ENCODE data around the gene GRK5. TPM values are rescaled to one million over a fixed set of nuclear protein-coding genes. Genes with fewer than 3 reads are reported as not detected.
"Not testable (repeated sequence)": the region's sequence is repeated elsewhere in the genome, so short reads cannot be mapped to it uniquely, and the experiment has no call there.

The GRK5 gene
- total RNA-seq, 4 donors from 2014 or later = 6.0 to 111 (median 9.5) TPM

- 61 to 80% methylated on average over 2 of the region's 2 CpGs for WGBS, 2 donors (ENCODE audit: low coverage in 1 of 2)
- no peak overlapping the region for H3K27ac ChIP-seq
- no peak overlapping the region for H3K4me3 ChIP-seq
- in situ Hi-C loops (cut with MboI; ENCODE audit: low pct_ligation_motif_present in 1 of 4, low pct_unique_long_range_greater_than_20kb in 1 of 4, low sequenced_read_pairs in 3 of 4) = no loop called here
- peaks cover 0 to 34% (median 14%) of the 10 kb centered on the region in 4 donors for H3K36me3 ChIP-seq
- TF ChIP-seq POLR2AphosphoS5 (IDR thresholded peaks at IDR 0.05) (no peak), EP300 (IDR thresholded peaks at IDR 0.05; ENCODE audit: low read depth) (no peak), CTCF (IDR thresholded peaks at IDR 0.05) (no peak), POLR2A (IDR thresholded peaks at IDR 0.05) (no peak)
- DNase-seq = no peak
- no peaks in the 10 kb centered on the region for H3K9me3 ChIP-seq
- intact Hi-C loops (cut with DNase I; ENCODE audit: low total_unique reads) = no loop called here
- peaks cover 11 to 27% (median 22%) of the 10 kb centered on the region in 4 donors for H3K4me1 ChIP-seq
- no peaks in the 10 kb centered on the region for H3K27me3 ChIP-seq
Measured at GRCh38 chr10:119174109-119174508, 33.3 kb upstream of the GRK5 start.

- no peak overlapping the region for H3K4me3 ChIP-seq
- H3K27ac ChIP-seq = peak overlapping the region in 1 of 4 donors; percentile 94
- in situ Hi-C loops (cut with MboI; ENCODE audit: low pct_ligation_motif_present in 1 of 4, low pct_unique_long_range_greater_than_20kb in 1 of 4, low sequenced_read_pairs in 3 of 4) = no loop called here
- H3K4me1 ChIP-seq = peaks cover 15 to 31% (median 23%) of the 10 kb centered on the region in 4 donors
- intact Hi-C loops (cut with DNase I; ENCODE audit: low total_unique reads) = no loop called here
- no peak for DNase-seq
- WGBS, 2 donors (ENCODE audit: low coverage in 1 of 2) = 80 to 83% methylated on average over 2 to 6 of the region's 6 CpGs
- H3K27me3 ChIP-seq = no peaks in the 10 kb centered on the region
- peaks cover 0 to 19% (median 9%) of the 10 kb centered on the region in 4 donors for H3K36me3 ChIP-seq
- TF ChIP-seq POLR2A (IDR thresholded peaks at IDR 0.05) (no peak), POLR2AphosphoS5 (IDR thresholded peaks at IDR 0.05) (no peak), EP300 (IDR thresholded peaks at IDR 0.05; ENCODE audit: low read depth) (no peak), CTCF (IDR thresholded peaks at IDR 0.05) (no peak)
- no peaks in the 10 kb centered on the region for H3K9me3 ChIP-seq
Measured at GRCh38 chr10:119176166-119176565, 31.2 kb upstream of the GRK5 start.

DNA sequence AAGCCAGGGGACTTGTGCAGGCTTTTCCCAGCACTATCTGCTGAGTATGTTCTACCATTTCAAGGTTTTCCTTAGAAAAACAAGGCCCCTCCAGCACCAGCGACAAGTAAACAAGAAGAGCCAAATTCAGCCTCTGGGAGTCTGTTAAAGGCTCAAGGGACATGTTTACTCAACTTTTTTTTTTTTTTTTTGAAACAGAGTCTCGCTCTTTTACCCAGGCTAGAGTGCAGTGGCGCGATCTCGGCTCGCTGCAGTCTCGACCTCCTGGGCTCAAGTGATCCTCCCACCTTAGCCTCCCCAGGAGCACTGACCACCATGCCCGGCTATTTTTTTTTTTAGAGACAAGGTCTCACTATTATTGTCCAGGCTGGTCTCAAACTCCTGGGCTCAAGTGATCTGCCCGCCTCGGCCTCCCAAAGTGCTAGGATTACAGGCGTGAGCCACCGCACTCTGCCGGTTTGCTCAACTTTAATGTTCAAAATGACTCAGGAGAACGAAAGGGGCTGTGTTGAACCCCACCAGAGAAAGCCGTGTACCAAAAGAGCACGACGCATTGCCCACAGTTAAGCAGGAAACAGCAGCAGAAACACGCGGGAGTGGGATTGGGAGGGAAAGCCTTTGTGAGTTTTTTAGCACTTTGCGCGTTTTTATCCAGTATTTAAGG lies 29.5 kb upstream of the GRK5 start:
- no peaks in the 10 kb centered on the region for H3K9me3 ChIP-seq
- no peak for DNase-seq
- peaks cover 0 to 7% (median 0%) of the 10 kb centered on the region in 4 donors for H3K36me3 ChIP-seq
- peaks cover 15 to 31% (median 23%) of the 10 kb centered on the region in 4 donors for H3K4me1 ChIP-seq
- 15 to 33% methylated on average over 1 to 21 of the region's 21 CpGs for WGBS, 2 donors (ENCODE audit: low coverage in 1 of 2)
- H3K27me3 ChIP-seq = no peaks in the 10 kb centered on the region
- peak overlapping the region; percentile 88 to 94 (median 90) for H3K27ac ChIP-seq
- no peak for TF ChIP-seq CTCF (IDR thresholded peaks at IDR 0.05)
- TF ChIP-seq POLR2A (IDR thresholded peaks at IDR 0.05) = no peak
- no peak for TF ChIP-seq POLR2AphosphoS5 (IDR thresholded peaks at IDR 0.05)
- no peak for TF ChIP-seq EP300 (IDR thresholded peaks at IDR 0.05; ENCODE audit: low read depth)
- intact Hi-C loops (cut with DNase I; ENCODE audit: low total_unique reads) (no loop called here), in situ Hi-C loops (cut with MboI; ENCODE audit: low pct_ligation_motif_present in 1 of 4, low pct_unique_long_range_greater_than_20kb in 1 of 4, low sequenced_read_pairs in 3 of 4) (no loop called here)
- H3K4me3 ChIP-seq = peak overlapping the region; percentile 51 to 84 (median 78)

DNA sequence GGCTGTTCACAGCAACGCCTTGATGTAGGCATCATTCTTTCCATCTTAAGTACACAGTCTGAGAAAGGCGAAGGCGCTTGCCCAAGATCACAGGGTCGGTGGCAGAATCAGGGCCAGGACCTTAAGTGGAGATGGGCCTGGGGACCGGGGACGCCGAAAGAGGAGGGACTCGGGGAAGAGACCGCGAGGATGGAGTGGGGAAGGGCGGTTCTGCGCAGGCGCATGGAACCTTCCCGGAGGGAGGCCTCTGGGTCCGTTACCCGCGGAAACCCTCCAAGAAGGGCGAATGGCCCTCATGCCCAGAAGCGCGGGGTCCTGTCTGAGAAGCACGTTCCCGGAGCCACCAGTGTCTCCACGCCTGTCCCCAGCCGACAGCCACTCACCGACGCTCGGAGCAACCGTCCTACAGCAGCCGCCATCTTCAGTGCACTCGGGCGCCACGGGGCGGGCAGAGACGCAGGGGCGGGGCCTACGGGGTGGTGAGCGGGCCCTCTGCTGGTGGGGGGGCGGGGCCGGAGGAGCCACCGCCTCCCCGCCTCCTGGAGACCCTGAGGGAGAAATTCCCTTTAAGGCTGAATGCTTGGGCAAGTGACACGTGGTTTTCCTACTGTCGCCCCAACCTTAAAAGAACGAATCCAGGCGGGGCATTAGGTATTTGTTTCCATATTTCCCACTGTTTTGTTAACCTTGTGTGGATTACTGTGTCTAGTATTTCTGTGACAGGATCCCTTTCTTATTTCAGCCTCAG lies 28.8 kb upstream of the GRK5 start, which contains the start of gene PRDX3:
Gene PRDX3 (minus strand): TSS at position 441 of the 748 bp plus-strand sequence. CDS start 22 bp downstream, at position 419.
- Histone ChIP-seq H3K27me3 (no peaks in the 10 kb centered on the region), H3K4me3 (peak within 1 kb of the TSS; percentile 51 to 84 (median 78)), H3K27ac (peak within 1 kb of the TSS; percentile 88 to 94 (median 90)), H3K36me3 (peaks cover 0 to under 1% (median 0%) of the 10 kb centered on the region in 4 donors), H3K9me3 (no peaks in the 10 kb centered on the region), H3K4me1 (peaks cover 15 to 31% (median 23%) of the 10 kb centered on the region in 4 donors)
- 0% methylated on average over 28 of the region's 45 CpGs; no CpG with 5 or more reads in 1 of the 2 donors for WGBS, 2 donors (ENCODE audit: low coverage in 1 of 2)
- DNase-seq = peak; percentile 95
- in situ Hi-C loops (cut with MboI; ENCODE audit: low pct_ligation_motif_present in 1 of 4, low pct_unique_long_range_greater_than_20kb in 1 of 4, low sequenced_read_pairs in 3 of 4) (no loop called here), intact Hi-C loops (cut with DNase I; ENCODE audit: low total_unique reads) (no loop called here)
- TF ChIP-seq POLR2A (IDR thresholded peaks at IDR 0.05) = peak; percentile 67
- TF ChIP-seq EP300 (IDR thresholded peaks at IDR 0.05; ENCODE audit: low read depth) = no peak
- peak in 3 of 5 experiments; percentile 17 to 24 (median 24) for TF ChIP-seq CTCF (IDR thresholded peaks at IDR 0.05)
- TF ChIP-seq POLR2AphosphoS5 (IDR thresholded peaks at IDR 0.05) = peak in 2 of 3 donors; percentile 83 to 92

DNA sequence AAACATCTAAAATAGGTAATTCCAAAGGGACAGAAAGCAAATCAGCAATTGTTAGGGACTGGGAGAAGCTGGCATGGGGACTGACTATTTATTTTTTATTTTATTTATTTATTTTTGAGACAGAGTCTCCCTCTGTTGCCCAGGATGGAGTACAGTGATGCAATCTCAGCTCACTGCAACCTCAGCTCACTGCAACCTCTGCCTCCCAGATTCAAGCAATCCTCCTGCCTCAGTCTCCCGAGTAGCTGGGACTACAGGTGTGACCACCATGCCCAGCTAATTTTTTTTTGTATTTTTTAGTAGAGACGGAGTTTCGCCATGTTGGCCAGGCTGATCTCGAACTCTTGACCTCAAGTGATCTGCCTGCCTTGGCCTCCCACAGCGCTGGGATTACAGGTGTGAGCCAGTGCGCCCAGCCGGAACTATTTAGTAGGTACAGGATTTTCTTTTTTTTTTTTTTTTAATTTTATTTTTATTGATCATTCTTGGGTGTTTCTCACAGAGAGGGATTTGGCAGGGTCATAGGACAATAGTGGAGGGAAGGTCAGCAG lies 26.4 kb upstream of the GRK5 start:
- H3K27ac ChIP-seq; DNase-seq; in situ Hi-C loops (cut with MboI; ENCODE audit: low pct_ligation_motif_present in 1 of 4, low pct_unique_long_range_greater_than_20kb in 1 of 4, low sequenced_read_pairs in 3 of 4); H3K27me3 ChIP-seq; H3K36me3 ChIP-seq; intact Hi-C loops (cut with DNase I; ENCODE audit: low total_unique reads); H3K4me3 ChIP-seq; H3K9me3 ChIP-seq: not testable (repeated sequence)
- H3K4me1 ChIP-seq = peaks cover 15 to 29% (median 23%) of the 10 kb centered on the region in 4 donors
- 94 to 100% methylated on average over 3 to 7 of the region's 7 CpGs for WGBS, 2 donors (ENCODE audit: low coverage in 1 of 2)
